HG02970 (cell line): Measurements from ENCODE around the gene HDDC2.

Experiments
- ATAC-seq: cut with Tn5 transposase; IDR thresholded peaks from one replicate; pipeline ENCODE4 v1.9.1; 2021; ENCODE audit warnings: mild to moderate bottlenecking, moderate library complexity, moderate number of reproducible peaks; ENCODE audit not compliant: unreplicated experiment, low FRiP score

Gene HDDC2

GRCh38 chr6:125245523-125246264 lies 56.1 kb downstream of the HDDC2 start:
- ATAC-seq, result no peak

- ATAC-seq, result no peak
Measured at GRCh38 chr6:125245109-125245508, 56.7 kb downstream of the HDDC2 start.

- ATAC-seq, result no peak
Measured at GRCh38 chr6:125237764-125238163, 64.0 kb downstream of the HDDC2 start.

GRCh38 chr6:125236536-125237327 lies 65.0 kb downstream of the HDDC2 start:
- no peak for ATAC-seq

- no peak for ATAC-seq
Measured at GRCh38 chr6:125233202-125233601, 68.6 kb downstream of the HDDC2 start.

GRCh38 chr6:125232466-125232865 lies 69.3 kb downstream of the HDDC2 start:
- ATAC-seq, result no peak

- no peak for ATAC-seq
Measured at GRCh38 chr6:125231574-125232343, 70.0 kb downstream of the HDDC2 start.

GRCh38 chr6:125231133-125231532 lies 70.6 kb downstream of the HDDC2 start:
- no peak for ATAC-seq

GRCh38 chr6:125230674-125231073 lies 71.1 kb downstream of the HDDC2 start:
- ATAC-seq, result no peak

- ATAC-seq, result no peak
Measured at GRCh38 chr6:125228981-125229479, 72.7 kb downstream of the HDDC2 start.

- no peak for ATAC-seq
Measured at GRCh38 chr6:125227244-125227643, 74.5 kb downstream of the HDDC2 start.
